K562 (cell line): Measurements from ENCODE around the gene CPNE1. TPM values are rescaled to one million over a fixed set of nuclear protein-coding genes. Genes with fewer than 3 reads are reported as not detected.

Experiments used
- ATAC-seq: fragments of 200-7000 bp; cut with Tn5 transposase; 3 replicates; pipeline ENCODE4 v1.9.1; 2020; ENCODE audit warnings: moderate library complexity
- BruUV-seq: library from RNA; stranded (reverse); fragments of 400-500 nt; replicated peaks from 2 replicates; lab custom pipeline; 2021; lab: Mats Ljungman, UMichigan
- CTCF ChIA-PET: fragments of 300-600 bp; formaldehyde crosslinking; extraction: SDS; loops from one replicate; lab custom pipeline; 2021; ENCODE audit warnings: low intra/inter-chr PET ratio; lab: Yijun Ruan, JAX
- POLR2A ChIA-PET: fragments of 300-600, 350-650 bp; sonication (Branson Sonifier 250); formaldehyde crosslinking; extraction: SDS; loops from one replicate; lab custom pipeline; 2021; ENCODE audit warnings: antibody characterized with exemption, inconsistent platforms; lab: Yijun Ruan, JAX
- DNase-seq, 4 experiments: peaks; one replicate each; pipeline versions ENCODE4 v3.0.0 to v3.0.0-alpha.2; 2011 to 2018; ENCODE audit warnings: low spot score in 3 of 4, mixed read lengths in 3 of 4; ENCODE audit errors: extremely low read depth in 1 of 4
- FAIRE-seq: peaks from 2 replicates; lab custom pipeline; 2011; peaks lifted over from hg19 to GRCh38; lab: Jason Lieb, UNC
- H2AFZ ChIP-seq: 2 replicates; pipeline ENCODE4 v1.6.0; 2011; ENCODE audit warnings: low read depth, low read length, control low read depth, inconsistent platforms
- H3K27ac ChIP-seq: fragments of 200-600 bp; 3 replicates; pipeline ENCODE4 v1.8.0; 2011; ENCODE audit warnings: low read depth, mild to moderate bottlenecking, control low read depth, inconsistent platforms, low read length, moderate library complexity, mixed read lengths; ENCODE audit errors: extremely low read depth
- H3K27me3 ChIP-seq, 2 experiments: fragments of 300-600 bp in 1 of 2; 2 replicates in 1 of 2; 3 replicates in 1 of 2; pipeline versions ENCODE4 v1.6.0 to v1.8.0; 2011; ENCODE audit warnings: inconsistent platforms in 2 of 2, low read length in 2 of 2, mild to moderate bottlenecking in 1 of 2, mixed read lengths in 1 of 2, moderate library complexity in 1 of 2; ENCODE audit not compliant: control insufficient read depth in 2 of 2, insufficient read depth in 2 of 2
- H3K36me3 ChIP-seq: fragments of 300-600 bp; 3 replicates; pipeline ENCODE4 v1.8.0; 2011; ENCODE audit warnings: mild to moderate bottlenecking, low read length, inconsistent platforms; ENCODE audit not compliant: control insufficient read depth, insufficient read depth
- H3K4me1 ChIP-seq, 2 experiments: fragments of 200-600 bp in 1 of 2; replicated peaks in 1 of 2; 2 replicates in 1 of 2; 3 replicates in 1 of 2; pipeline versions ENCODE4 v1.5.1 to v1.8.0; 2011; ENCODE audit warnings: inconsistent platforms in 2 of 2, low read length in 2 of 2, mild to moderate bottlenecking in 1 of 2, mixed read lengths in 1 of 2, moderate library complexity in 1 of 2; ENCODE audit not compliant: control insufficient read depth in 2 of 2, insufficient read depth in 2 of 2
- H3K4me2 ChIP-seq: 2 replicates; pipeline ENCODE4 v1.6.1; 2011; ENCODE audit warnings: low read length, control low read depth, inconsistent platforms, mixed read lengths; ENCODE audit not compliant: insufficient read depth
- H3K4me3 ChIP-seq: fragments of 200-600 bp; sonication (generic), shearing (Covaris generic); 2 replicates; pipeline ENCODE4 v1.5.1; 2016; ENCODE audit warnings: control low read depth, inconsistent platforms
- H3K79me2 ChIP-seq: fragments of 200-600 bp; 3 replicates; pipeline ENCODE4 v1.8.0; 2011; ENCODE audit warnings: low read length, inconsistent platforms; ENCODE audit not compliant: control insufficient read depth, insufficient read depth
- H3K9ac ChIP-seq, 2 experiments: 2 replicates each; pipeline versions ENCODE4 v1.6.0 to v1.6.1; 2011; ENCODE audit warnings: low read depth in 2 of 2, low read length in 2 of 2, control low read depth in 1 of 2, inconsistent platforms in 1 of 2, mild to moderate bottlenecking in 1 of 2, mixed read lengths in 1 of 2; ENCODE audit not compliant: insufficient read depth in 1 of 2
- H3K9me1 ChIP-seq: one replicate; pipeline ENCODE4 v1.6.0; 2011; ENCODE audit warnings: inconsistent platforms, mild to moderate bottlenecking, low read length, moderate library complexity; ENCODE audit not compliant: control insufficient read depth, insufficient read depth
- H3K9me3 ChIP-seq: replicated peaks from 2 replicates; pipeline ENCODE4 v1.5.1; 2011; ENCODE audit warnings: low read depth, low read length, inconsistent platforms; ENCODE audit not compliant: control insufficient read depth, insufficient read depth
- H4K20me1 ChIP-seq: replicated peaks from 2 replicates; pipeline ENCODE4 v1.6.1; 2011; ENCODE audit warnings: low read length, inconsistent platforms, mixed read lengths; ENCODE audit not compliant: control insufficient read depth, insufficient read depth
- PATZ1 ChIP-seq: fragments of 250-450 bp; sonication (Bioruptor Pico); IDR thresholded peaks from 2 replicates; pipeline ENCODE4 v1.5.0; 2020; ENCODE audit warnings: mild to moderate bottlenecking, borderline replicate concordance
- SAP30 ChIP-seq: fragments of 200-600 bp; sonication (generic); IDR thresholded peaks from 2 replicates; pipeline ENCODE4 v1.6.1; 2012; ENCODE audit warnings: borderline replicate concordance, low read depth, mild to moderate bottlenecking, moderate library complexity, low read length, control low read depth, inconsistent platforms; ENCODE audit not compliant: insufficient read depth, poor library complexity, severe bottlenecking
- STAG1 ChIP-seq: sonication (generic); formaldehyde crosslinking; IDR thresholded peaks from 2 replicates; pipeline ENCODE4 v1.5.0; 2020; ENCODE audit warnings: missing genetic modification reagents, borderline replicate concordance
- ZBTB40 ChIP-seq, 2 experiments: fragments of 450-650 bp in 1 of 2; sonication (generic) in 1 of 2; formaldehyde crosslinking in 1 of 2; IDR thresholded peaks; 2 replicates each; pipeline versions ENCODE4 v1.7.1 to v1.9.0; 2016 to 2022; ENCODE audit warnings: inconsistent platforms in 1 of 2, mild to moderate bottlenecking in 1 of 2, missing genetic modification reagents in 1 of 2
- WGBS: fragments of 100-300 bp; shearing (Covaris generic); methylation state at CpG from one replicate; pipeline ENCODE4 v1.1.6; 2016; ENCODE audit warnings: low coverage, mixed read lengths; ENCODE audit not compliant: insufficient coverage; ENCODE audit errors: missing lambda C conversion rate; 5-methylcytosine and 5-hydroxymethylcytosine counted together
- in situ Hi-C: fragments of 300-500 bp; cut with MboI; formaldehyde crosslinking; loops from 4 replicates; pipeline ENCODE4 v1.15.0; 2018; ENCODE audit warnings: inconsistent platforms, mixed read lengths
- intact Hi-C: fragments of 100-400 bp; cut with micrococcal nuclease; formaldehyde crosslinking; loops from 2 replicates; pipeline ENCODE4 v1.14.2; 2022
- polyA plus RNA-seq, 8 experiments: library from polyadenylated mRNA; depleted of rRNA in 4 of 8; stranded (reverse) in 5 of 8; unstranded in 3 of 8; fragments of >200 nt; fragmentation: Nextera tagmentation in 2 of 8; fragmentation: Illumina TruSeq in 1 of 8; extraction: Ambion mirVana in 2 of 8; extraction: Trizol in 1 of 8; gene quantifications; 2 replicates each; pipeline versions ENCODE4 v1.2.1 to v1.2.3, GENCODE V29; 2011 to 2014; ENCODE audit warnings: inconsistent platforms in 1 of 8, missing spikeins in 1 of 8
- total RNA-seq, 7 experiments: library from RNA; depleted of rRNA in 6 of 7; stranded (reverse); fragments of >200 nt in 6 of 7; fragmentation: Illumina TruSeq in 2 of 7; extraction: Trizol in 2 of 7; gene quantifications; 2 replicates each; pipeline versions ENCODE4 v1.2.1 to v1.2.3, GENCODE V29; 2011 to 2021; ENCODE audit warnings: low replicate concordance in 1 of 7

CPNE1 gene
- total and polyA plus RNA-seq, 9 of the 15 experiments (the other 6 are each of a cell fraction or from before 2014, with no cell fraction given): 42.1 to 102 (median 56.0) TPM

GRCh38 chr20:35603695-35604448, 60.8 kb downstream of the CPNE1 start:
- Histone ChIP-seq H3K9me1 (no peaks in the 10 kb centered on the region), H3K4me1 (peaks cover 7 to 38% of the 10 kb centered on the region in 2 experiments), H2AFZ (no peak overlapping the region), H4K20me1 (no peaks in the 10 kb centered on the region), H3K27me3 (peaks cover 0 to 14% of the 10 kb centered on the region in 2 experiments; a peak in 3 of 5 replicates), H3K27ac (no peak overlapping the region), H3K9ac (no peak overlapping the region), H3K79me2 (no peaks in the 10 kb centered on the region), H3K9me3 (no peaks in the 10 kb centered on the region), H3K36me3 (no peaks in the 10 kb centered on the region), H3K4me2 (no peak overlapping the region), H3K4me3 (no peak overlapping the region)
- BruUV-seq: no TSS peak
- in situ Hi-C loops (no loop called here), intact Hi-C loops (loop anchor here (5.0 kb wide), 1 partner anchor 92 kb away; no protein-coding TSS in a partner anchor)
- FAIRE-seq: no peak
- POLR2A ChIA-PET: interaction anchor here (2.6 kb wide), 1 partner anchor 12 kb away, joined by 6 read pairs; the partner anchor contains the start of gene SPAG4
- 49% methylated on average over 9 of the region's 11 CpGs for WGBS
- peak in 1 of 4 experiments; percentile 3 for DNase-seq
- CTCF ChIA-PET: no interaction called here
- no peak for ATAC-seq
- TF ChIP-seq ZBTB40 (IDR thresholded peaks at IDR 0.05): no peak
- TF ChIP-seq ZBTB40 (CRISPR knock-in tag; IDR thresholded peaks at IDR 0.05): no peak
- TF ChIP-seq SAP30: no peak
- no peak for TF ChIP-seq STAG1 (CRISPR knock-in tag)
- TF ChIP-seq PATZ1 (CRISPR knock-in tag): no peak
